HuH-7 (cell line): Measurements from ENCODE around the gene UBAC2.
"Not testable (repeated sequence)": the region's sequence is repeated elsewhere in the genome, so short reads cannot be mapped to it uniquely, and the experiment has no call there.

ENCODE experiments used
- DNase-seq: peaks from one replicate; pipeline ENCODE4 v3.0.0; 2011; ENCODE audit warnings: low spot score

Gene UBAC2

GRCh38 chr13:99190147-99190985 lies 10.3 kb upstream of the UBAC2 start:
- DNase-seq, result no peak

DNA sequence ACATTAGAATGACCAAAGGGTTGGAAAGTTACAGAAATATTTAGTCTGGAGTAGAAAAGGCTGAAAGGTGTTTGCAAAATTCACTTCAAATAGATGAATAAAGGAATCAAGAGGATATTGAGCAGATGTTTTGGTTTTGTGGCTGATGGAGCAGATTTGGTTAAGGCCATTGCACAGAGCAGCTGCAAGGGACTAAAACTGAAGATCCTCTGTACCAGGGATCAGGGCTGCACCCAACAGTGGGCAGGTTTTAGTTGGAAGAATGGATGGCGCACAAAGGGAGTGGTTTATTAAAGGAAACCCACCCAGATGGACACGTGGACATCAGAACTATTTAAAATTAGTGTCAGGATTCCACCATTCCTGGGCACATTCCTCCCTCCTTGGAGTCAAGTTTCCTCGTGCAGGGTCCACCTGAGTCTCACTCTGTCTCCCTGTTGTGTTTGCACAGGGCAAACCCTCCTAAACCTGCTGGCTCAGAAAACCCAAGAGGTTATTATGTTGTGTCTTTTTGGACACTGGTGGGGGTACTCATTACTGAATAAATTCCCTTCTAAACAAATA lies 9.2 kb upstream of the UBAC2 start:
- DNase-seq, result no peak

DNA sequence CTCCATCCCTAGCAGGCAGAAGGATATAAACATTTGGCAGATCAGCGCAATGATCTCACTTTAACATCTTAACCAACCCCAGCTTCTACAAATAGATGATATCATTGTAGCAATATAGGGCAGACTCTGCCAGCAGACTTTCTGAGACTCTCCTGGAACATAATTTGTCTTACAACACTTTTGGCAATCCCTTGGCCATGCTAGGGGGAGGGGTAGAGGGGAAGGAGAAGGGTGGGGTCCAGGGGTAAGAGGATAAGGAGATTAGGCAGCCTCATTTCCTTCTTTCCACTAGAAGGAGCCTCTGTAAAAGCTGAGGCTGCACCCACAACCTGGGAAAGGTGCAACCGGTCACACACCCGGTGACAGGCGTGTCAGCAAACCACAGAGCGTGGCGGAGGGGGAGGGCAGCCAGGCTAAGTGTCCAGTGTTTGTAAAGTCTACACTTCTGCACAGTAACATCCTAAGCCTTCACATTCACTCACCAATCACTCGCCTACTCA lies 8.7 kb upstream of the UBAC2 start:
- DNase-seq, result no peak

DNA sequence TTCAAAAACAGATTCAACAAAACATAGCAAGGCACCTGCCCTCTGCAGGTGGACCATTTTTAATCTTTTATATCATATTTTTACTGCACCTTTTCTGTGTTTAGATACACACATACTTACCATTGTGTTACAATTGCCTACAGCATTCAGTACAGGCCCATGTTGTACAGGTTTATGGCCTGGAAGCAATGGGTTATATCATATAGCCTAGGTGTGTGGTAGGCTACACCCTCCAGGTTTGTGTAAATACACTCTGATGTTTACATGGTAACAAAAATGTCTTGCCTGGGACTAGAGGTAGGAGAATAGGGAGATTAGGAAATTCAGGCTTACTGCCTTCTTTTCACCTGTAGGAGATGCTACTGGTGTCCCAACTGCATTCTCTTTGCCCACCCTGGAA lies 8.2 kb upstream of the UBAC2 start:
- no peak for DNase-seq

- DNase-seq, result no peak
These were observed 7.5 kb upstream of the UBAC2 start for GRCh38 chr13:99193152-99193551.

DNA sequence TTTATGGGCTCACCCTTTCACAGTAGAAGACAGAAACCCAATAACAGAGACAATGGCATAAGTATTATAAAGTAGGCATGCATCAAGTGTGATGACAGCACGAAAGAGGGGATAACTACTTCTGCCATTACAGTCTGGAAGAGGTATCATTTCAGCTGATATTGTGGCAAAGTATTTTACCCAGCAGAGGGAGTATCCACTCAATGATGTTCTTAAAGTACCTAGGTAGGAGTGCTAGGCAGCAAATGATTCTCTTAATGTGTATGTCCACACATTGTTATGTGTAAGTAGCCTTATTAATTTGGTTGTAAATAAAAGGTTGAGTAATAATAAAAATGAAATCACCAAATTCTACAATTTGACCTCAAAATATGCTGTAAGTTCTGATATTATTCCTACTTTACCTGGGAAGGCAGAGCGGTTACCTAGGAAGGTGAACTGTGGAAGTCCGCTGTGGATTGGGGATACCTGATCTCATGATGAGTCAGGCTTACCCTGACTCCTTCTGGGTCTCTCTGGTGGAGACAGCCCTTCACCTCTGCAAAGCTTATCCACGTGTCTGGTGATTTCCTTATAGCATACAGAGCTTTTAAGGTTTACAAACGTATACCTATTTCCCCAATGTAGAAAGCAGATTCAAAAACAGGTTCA lies 4.1 kb upstream of the UBAC2 start:
- no peak for DNase-seq

DNA sequence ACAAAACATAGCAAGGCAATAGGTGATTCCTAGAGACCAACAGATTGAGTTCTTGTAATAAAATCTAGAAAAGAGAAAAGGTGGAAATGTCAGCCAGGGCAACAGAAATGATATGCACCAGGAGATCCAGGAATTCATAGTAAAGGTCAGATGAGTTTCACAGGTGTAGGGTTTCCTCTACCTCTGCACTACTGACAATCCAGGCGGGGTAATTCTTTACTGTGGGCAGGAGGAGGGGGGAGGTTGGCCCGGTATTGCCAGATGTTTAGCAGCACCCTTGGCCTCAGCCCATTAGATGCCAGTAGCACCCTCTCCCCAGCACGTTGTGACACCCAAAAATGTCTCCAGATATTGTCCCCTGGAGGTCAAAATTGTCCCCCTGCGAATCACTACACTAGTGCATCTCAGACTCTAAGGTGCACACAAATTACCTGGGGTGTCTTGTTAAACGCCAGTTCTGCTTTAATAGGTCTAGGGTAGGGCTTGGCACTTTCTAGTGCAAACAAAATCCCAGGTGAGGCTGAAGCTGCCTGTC lies 3.5 kb upstream of the UBAC2 start:
- no peak for DNase-seq

GRCh38 chr13:99199541-99200431 lies 868 bp upstream of the UBAC2 start:
- DNase-seq, result no peak

DNA sequence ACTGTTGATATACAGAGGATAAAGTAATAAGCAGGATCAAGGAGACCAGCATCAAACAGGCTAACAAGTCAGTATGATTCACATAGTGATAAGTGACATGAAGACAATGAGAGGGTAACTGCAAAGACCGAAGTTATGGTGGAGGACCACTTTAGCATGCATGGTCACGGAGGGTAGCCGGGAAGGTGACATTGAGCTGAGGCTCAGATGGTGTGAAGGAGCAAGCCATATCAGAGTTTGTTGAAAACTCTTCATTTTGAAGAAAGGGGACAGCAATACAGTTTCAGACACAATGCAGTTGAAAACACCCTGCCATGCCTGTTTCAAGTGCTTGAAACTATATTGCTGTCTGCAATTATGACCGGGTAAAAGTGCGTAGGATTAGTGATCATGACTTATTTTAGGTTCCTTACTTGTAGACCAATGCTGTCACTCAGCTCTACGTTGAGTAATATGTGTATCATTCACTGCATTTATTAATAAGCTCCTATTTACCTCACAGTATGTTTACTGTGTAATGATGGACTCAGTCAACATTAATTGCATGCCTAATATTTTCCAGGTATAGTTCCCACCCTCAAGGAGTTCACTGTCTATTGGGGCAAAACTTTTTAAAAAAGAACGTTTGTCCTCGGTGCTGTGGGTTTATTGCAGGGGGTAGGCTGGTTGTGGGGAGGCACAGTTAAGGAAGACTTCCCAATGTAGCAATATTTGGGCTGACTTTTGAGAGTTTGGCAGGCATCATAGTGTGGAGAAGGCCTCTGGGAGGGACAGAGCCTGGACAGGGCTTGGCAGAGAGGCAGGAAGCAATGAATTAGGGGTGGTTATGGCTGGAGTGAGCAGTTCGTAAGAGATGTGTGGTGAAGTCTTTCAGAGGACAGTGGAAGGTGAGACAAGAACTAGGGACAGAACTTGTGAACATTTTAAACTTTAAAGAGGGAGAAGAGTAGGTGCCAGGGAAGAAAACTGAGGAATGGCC lies 3.2 kb downstream of the UBAC2 start:
- no peak for DNase-seq

DNA sequence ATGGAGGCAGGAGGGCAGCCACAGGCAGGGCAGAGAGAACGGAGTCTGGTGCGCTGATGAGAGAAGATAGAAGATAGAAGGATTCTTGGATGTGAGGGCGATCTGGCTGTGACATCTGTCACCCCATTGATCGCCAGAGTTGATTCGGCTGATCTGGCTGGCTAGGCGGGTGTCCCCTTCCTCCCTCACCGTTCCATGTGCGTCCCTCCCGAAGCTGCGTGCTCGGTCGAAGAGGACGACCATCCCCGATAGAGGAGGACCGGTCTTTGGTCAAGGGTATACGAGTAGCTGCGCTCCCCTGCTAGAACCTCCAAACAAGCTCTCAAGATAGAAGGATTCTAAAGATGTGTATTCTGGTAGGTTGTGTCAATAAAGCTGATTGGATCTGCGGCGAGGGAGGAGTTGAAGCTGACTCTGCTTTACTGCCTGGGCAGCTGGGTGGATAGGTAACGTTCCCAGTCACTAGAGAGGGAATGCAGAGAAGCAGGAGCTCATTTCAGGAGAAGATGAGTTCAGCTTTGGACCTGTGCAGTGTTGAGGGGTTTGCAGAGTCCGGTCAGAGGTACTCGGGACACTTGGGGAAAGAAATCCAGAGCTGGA lies 5.1 kb downstream of the UBAC2 start:
- DNase-seq, result no peak

- DNase-seq, result no peak
These were observed 5.6 kb downstream of the UBAC2 start for GRCh38 chr13:99206226-99206625.

- no peak for DNase-seq
These were observed 6.2 kb downstream of the UBAC2 start for GRCh38 chr13:99206873-99207272.

GRCh38 chr13:99207511-99207910 lies 6.9 kb downstream of the UBAC2 start:
- no peak for DNase-seq

DNA sequence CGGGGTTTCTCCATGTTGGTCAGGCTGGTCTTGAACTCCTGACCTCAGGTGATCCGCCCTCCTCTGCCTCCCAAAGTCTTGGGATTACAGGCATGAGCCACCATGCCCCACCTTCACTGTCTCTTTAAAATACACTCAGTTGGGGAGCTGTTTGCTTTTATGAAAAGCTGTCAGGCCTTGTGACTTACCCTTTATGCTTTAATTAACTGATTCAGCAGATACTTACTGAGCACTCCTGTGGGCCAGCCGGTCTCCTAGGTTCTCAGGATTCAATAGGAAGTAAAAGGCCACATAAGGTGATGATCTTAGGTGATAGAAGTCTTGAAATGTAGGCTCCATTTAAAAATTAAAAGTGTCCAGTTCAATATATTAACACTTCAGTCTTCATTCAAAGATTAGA lies 7.5 kb downstream of the UBAC2 start:
- no peak for DNase-seq

DNA sequence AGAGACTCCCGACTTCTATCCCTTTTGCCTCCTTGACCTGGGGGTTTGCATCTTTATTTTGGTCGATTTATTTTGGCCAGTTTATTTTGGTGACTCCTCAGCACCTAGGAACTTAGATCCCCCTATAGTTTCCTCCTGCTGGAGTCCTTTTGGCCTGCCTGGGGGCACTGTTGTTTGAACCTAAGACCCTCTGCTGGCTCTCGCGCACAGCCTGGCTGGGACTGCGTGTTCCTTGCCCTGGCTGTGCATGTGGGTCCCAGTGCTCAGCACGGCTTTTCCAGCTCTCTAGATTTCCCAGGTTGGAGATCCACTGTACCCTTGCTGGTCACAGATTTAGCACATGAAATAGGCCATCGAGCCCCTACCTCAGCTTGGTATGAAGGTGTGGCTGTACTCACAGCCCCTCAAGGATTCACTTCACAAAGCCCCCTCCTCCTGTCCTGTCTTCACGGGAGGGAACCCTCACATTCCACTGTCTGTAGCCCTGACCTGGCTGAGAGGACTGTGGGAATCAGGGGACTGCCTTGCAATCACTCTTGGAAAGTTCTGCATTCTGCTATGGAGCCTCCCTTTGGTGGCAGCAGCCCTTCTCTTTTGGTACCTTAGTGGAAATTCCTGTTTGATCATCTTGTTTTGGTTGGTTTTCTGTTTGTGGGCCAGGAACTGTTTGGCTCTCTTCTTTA lies 8.3 kb downstream of the UBAC2 start:
- no peak for DNase-seq

GRCh38 chr13:99210627-99211026 lies 10.0 kb downstream of the UBAC2 start:
- DNase-seq, result not testable (repeated sequence)

DNA sequence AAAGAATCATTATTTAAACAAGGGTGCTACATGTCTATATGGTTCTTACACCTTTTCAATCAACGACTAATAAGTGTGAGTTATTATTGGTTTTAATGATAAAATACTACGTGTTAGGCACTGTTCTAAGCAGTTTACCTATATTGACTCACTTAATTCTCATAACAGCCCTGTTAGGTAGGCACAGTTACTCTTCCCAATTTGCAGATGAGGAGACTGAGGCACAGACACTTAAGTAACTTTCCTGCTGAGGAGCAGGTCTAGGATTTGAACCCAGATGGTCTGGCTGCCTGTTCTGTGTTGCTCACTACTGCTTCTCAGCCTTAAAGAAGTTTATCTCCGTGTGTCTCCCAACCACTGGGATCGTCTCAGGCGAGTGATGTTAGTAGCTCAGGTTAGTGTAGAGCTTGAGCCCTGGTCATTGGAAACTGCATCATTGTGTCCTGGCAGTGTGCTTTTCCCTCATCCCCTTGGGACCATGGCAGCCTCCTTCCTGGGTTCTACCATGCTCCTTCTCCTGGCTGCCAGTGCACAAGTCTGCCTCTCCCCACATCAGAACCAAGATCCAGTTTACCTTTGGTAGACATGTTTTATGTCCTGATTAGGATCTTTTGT lies 10.9 kb downstream of the UBAC2 start:
- no peak for DNase-seq

- no peak for DNase-seq
These were observed 13.6 kb downstream of the UBAC2 start for GRCh38 chr13:99214232-99214631.

DNA sequence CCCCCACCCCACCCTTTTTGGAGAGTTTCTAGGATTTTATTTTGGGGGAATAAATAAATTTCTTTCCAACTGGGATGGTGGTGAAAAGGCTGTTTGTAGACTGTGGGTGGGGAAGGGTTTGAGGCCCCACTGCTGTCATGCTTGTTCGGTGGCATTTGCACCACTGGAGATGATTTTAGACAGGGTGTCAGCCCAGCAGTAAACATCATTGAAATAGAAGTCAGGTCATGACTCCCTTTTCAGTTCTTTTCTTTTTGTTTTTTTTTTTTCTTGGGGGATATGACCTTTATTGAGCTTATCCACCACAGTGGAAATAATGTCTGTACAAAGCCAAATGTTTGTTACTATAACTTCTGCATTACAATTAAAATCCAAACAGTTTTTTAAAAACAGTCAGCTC lies 14.1 kb downstream of the UBAC2 start:
- no peak for DNase-seq
